ENCODE measurements around the gene CHD1. TPM values are rescaled to one million over a fixed set of nuclear protein-coding genes. Genes with fewer than 3 reads are reported as not detected.
A peak's percentile ranks its signal among the peaks of the same experiment; 100 is the strongest.

Gene CHD1
- total RNA-seq, 1 donor from 2014 or later, result 24.6 TPM

DNA sequence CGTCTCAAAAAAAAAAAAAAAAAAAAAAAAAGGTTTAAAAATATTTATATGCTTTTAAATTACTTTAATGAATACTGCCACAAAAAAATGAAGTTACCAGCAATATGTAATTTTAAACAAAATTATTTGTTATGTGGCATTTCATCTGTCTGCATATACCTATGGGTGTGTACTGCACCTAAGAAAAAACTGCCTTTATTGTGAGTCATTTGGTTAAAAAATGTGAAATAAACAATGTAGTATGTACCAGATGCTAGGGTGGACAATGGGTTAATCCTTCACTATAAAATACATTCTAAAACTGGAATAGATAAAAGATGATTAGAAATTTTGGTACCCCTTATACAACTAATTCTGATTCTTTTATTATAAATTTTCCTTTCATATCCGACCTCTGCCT, 12.3 kb downstream of the CHD1 start:
- Mint-ChIP-seq H3K4me3 (ENCODE audit: unreplicated experiment) (no peak overlapping the region), H3K36me3 (ENCODE audit: low read depth) (peaks cover 4% of the 10 kb centered on the region), H3K27ac (ENCODE audit: unreplicated experiment) (no peak overlapping the region), H3K4me1 (ENCODE audit: low read depth) (peaks cover 15% of the 10 kb centered on the region), H3K9me3 (ENCODE audit: low read depth) (no peaks in the 10 kb centered on the region), H3K27me3 (ENCODE audit: low read depth) (no peaks in the 10 kb centered on the region)
- DNase-seq (ENCODE audit: low spot score), result no peak
- TF ChIP-seq, protein P1, sequence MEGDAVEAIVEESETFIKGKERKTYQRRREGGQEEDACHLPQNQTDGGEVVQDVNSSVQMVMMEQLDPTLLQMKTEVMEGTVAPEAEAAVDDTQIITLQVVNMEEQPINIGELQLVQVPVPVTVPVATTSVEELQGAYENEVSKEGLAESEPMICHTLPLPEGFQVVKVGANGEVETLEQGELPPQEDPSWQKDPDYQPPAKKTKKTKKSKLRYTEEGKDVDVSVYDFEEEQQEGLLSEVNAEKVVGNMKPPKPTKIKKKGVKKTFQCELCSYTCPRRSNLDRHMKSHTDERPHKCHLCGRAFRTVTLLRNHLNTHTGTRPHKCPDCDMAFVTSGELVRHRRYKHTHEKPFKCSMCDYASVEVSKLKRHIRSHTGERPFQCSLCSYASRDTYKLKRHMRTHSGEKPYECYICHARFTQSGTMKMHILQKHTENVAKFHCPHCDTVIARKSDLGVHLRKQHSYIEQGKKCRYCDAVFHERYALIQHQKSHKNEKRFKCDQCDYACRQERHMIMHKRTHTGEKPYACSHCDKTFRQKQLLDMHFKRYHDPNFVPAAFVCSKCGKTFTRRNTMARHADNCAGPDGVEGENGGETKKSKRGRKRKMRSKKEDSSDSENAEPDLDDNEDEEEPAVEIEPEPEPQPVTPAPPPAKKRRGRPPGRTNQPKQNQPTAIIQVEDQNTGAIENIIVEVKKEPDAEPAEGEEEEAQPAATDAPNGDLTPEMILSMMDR (IDR thresholded peaks at IDR 0.05), result no peak

- H3K27me3 Mint-ChIP-seq (ENCODE audit: low read depth), result no peaks in the 10 kb centered on the region
- H3K36me3 Mint-ChIP-seq (ENCODE audit: low read depth), result peaks cover 1% of the 10 kb centered on the region
- H3K4me1 Mint-ChIP-seq (ENCODE audit: low read depth), result peaks cover 25% of the 10 kb centered on the region
- DNase-seq (ENCODE audit: low spot score), result no peak
- no peak overlapping the region for H3K27ac Mint-ChIP-seq (ENCODE audit: unreplicated experiment)
- H3K4me3 Mint-ChIP-seq (ENCODE audit: unreplicated experiment), result no peak overlapping the region
- TF ChIP-seq, protein P1 (IDR thresholded peaks at IDR 0.05), result no peak
- H3K9me3 Mint-ChIP-seq (ENCODE audit: low read depth), result no peaks in the 10 kb centered on the region
These were observed 14.9 kb downstream of the CHD1 start for GRCh38 chr5:98913911-98914310.

- DNase-seq (ENCODE audit: low spot score), result no peak
- Mint-ChIP-seq H3K4me1 (ENCODE audit: low read depth) (peaks cover 30% of the 10 kb centered on the region), H3K36me3 (ENCODE audit: low read depth) (peaks cover 1% of the 10 kb centered on the region), H3K27ac (ENCODE audit: unreplicated experiment) (no peak overlapping the region), H3K9me3 (ENCODE audit: low read depth) (no peaks in the 10 kb centered on the region), H3K4me3 (ENCODE audit: unreplicated experiment) (no peak overlapping the region), H3K27me3 (ENCODE audit: low read depth) (no peaks in the 10 kb centered on the region)
- TF ChIP-seq, protein P1 (IDR thresholded peaks at IDR 0.05), result no peak
These were observed 17.3 kb downstream of the CHD1 start for GRCh38 chr5:98911280-98912040.

DNA sequence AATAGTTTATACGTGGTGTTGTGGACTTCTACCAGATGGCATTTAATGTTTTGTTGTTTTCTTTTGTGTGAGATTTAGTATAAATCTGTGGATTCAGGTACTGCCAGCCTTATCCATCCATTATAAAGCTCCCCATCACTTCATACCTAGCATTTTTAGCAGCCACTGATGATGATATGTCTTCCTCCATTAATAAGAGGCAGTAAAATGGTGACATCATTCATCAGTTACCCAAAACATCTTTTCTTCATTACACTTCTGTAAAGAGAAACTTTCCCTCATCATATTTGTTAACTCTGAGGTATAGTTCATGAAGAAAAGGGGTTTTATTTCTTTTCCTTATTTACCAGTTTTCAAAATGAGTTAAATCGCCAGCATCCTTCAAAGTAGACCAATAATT, 19.4 kb downstream of the CHD1 start:
- H3K36me3 Mint-ChIP-seq (ENCODE audit: low read depth), result no peaks in the 10 kb centered on the region
- peaks cover 30% of the 10 kb centered on the region for H3K4me1 Mint-ChIP-seq (ENCODE audit: low read depth)
- H3K9me3 Mint-ChIP-seq (ENCODE audit: low read depth), result no peaks in the 10 kb centered on the region
- no peak overlapping the region for H3K27ac Mint-ChIP-seq (ENCODE audit: unreplicated experiment)
- TF ChIP-seq, protein P1 (IDR thresholded peaks at IDR 0.05), result no peak
- no peak for DNase-seq (ENCODE audit: low spot score)
- no peaks in the 10 kb centered on the region for H3K27me3 Mint-ChIP-seq (ENCODE audit: low read depth)
- H3K4me3 Mint-ChIP-seq (ENCODE audit: unreplicated experiment), result no peak overlapping the region

DNA sequence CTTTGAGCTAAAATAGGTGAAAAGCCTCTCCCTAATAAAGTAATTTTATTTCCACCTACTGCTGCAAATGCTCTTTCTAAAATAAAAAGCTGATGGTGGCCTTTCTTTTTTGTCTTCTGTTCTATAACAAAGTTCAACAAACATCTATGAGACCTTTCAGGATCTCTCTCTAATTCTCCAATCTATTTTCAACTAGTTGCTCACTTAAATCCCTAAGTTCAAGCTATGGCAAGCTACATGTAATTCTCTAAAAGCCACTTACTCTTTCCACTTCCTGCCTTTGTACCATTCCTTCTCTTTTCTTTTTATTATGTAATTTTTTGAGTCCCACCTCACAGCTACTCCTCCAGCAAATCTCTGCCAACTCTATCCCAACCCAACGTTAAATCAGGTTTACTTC, 20.9 kb downstream of the CHD1 start:
- no peak for DNase-seq (ENCODE audit: low spot score)
- TF ChIP-seq, protein P1 (IDR thresholded peaks at IDR 0.05), result no peak
- H3K27ac Mint-ChIP-seq (ENCODE audit: unreplicated experiment), result peak overlapping the region; percentile 34
- H3K36me3 Mint-ChIP-seq (ENCODE audit: low read depth), result no peaks in the 10 kb centered on the region
- H3K9me3 Mint-ChIP-seq (ENCODE audit: low read depth), result no peaks in the 10 kb centered on the region
- H3K4me3 Mint-ChIP-seq (ENCODE audit: unreplicated experiment), result no peak overlapping the region
- H3K4me1 Mint-ChIP-seq (ENCODE audit: low read depth), result peaks cover 25% of the 10 kb centered on the region
- H3K27me3 Mint-ChIP-seq (ENCODE audit: low read depth), result no peaks in the 10 kb centered on the region
